ENCODE results near the gene EIF4E2. TPM values are rescaled to one million over a fixed set of nuclear protein-coding genes. Genes with fewer than 3 reads are reported as not detected.

EIF4E2 gene
- total RNA-seq, 2 experiments from 2014 or later, result 68.1 to 76.4 TPM

DNA sequence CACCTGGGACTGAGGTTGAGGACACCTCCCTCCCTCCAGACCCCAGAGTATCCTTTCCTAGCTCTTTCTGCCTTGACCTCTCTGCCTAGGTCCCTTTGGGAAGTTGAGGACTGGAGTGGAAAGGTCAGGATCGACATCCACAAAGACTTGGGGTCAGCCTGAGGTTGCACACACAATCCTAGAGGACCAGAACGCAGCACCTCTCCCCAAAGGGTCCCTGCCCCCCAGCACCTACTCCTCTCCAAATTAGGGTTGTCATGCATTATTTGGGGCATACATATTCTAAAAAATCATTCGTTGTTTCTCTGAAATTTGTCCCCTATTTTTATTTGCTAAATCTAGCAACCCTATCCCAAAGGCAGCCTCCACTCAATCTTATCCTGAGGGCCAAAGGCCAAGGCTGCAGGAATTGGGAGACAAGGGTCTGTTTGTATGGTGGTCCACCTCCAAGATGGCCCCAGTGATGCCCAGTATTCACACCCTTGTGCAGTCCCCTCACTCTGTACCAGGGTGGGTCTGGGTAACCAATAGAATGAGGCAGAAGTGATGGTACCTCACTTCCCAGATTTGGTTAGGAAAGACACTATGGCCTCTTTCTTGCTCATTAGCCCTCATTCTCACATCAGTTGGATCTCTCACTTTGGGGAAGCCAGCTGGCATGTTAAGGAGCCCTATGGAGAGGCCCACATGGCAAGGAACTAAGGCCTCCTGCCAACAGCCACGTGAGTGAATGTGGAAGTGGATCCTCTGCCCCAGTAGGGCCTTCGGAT is 14.5 kb upstream of the EIF4E2 start:
- Mint-ChIP-seq H3K27ac (no peak overlapping the region), H3K4me3 (no peak overlapping the region), H3K9me3 (peaks cover 8% of the 10 kb centered on the region), H3K36me3 (ENCODE audit: low read depth) (no peaks in the 10 kb centered on the region), H3K27me3 (peaks cover 5% of the 10 kb centered on the region), H3K4me1 (peaks cover 4% of the 10 kb centered on the region)
- no peak for DNase-seq
- ChIA-PET CTCF (no interaction called here), POLR2A (no interaction called here)

DNA sequence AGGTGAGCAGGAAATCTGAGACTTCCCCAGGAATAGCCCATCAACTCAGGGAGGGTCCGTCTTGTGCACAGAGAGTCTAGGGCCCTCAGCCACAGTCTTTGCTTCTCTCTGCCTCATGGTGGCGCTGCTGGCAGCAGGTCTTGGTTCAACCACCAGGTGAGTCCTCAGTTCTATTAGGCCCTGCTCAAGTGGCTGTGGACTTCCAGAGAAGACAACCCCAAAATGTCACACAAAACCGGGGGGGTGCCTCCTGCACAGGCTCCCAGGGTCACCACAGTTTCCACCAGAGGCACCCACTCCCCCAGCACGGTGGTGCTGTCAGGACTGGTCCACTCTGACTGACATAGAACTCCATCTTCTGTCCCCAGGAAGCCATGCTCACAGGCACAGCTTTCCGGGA is 13.4 kb upstream of the EIF4E2 start:
- Mint-ChIP-seq H3K27me3 (peaks cover 5% of the 10 kb centered on the region), H3K27ac (no peak overlapping the region), H3K36me3 (ENCODE audit: low read depth) (no peaks in the 10 kb centered on the region), H3K4me1 (peaks cover 4% of the 10 kb centered on the region), H3K9me3 (peaks cover 8% of the 10 kb centered on the region), H3K4me3 (no peak overlapping the region)
- CTCF ChIA-PET, result no interaction called here
- POLR2A ChIA-PET, result no interaction called here
- no peak for DNase-seq

DNA sequence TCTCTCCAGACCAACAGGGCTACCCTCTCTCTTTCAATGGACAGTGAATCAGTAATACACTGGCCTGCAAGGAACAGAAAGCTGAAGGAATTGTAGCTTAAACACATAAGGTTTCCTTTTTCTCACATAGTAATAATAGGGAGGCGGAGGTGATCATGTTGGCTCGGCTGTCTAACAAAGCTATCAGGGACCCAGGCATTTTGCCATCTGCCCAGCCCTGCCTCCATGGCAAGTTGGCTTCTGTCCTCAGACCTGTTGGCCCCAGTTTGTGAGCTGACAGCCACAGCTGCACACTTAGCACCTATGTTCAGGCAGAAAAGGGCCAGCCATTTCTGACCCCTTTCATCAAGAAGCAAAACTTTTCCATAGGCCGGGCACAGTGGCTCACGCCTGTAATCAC is 13.0 kb upstream of the EIF4E2 start:
- no peak for DNase-seq
- no peaks in the 10 kb centered on the region for H3K36me3 Mint-ChIP-seq (ENCODE audit: low read depth)
- peaks cover 4% of the 10 kb centered on the region for H3K4me1 Mint-ChIP-seq
- H3K9me3 Mint-ChIP-seq, result peaks cover 8% of the 10 kb centered on the region
- H3K4me3 Mint-ChIP-seq, result no peak overlapping the region
- peaks cover 5% of the 10 kb centered on the region for H3K27me3 Mint-ChIP-seq
- no peak overlapping the region for H3K27ac Mint-ChIP-seq
- ChIA-PET POLR2A (no interaction called here), CTCF (interaction anchor here (3.0 kb wide), 1 partner anchor 13 kb away, joined by 8 read pairs; the partner anchor contains the start of genes EIF4E2 and TIGD1)

DNA sequence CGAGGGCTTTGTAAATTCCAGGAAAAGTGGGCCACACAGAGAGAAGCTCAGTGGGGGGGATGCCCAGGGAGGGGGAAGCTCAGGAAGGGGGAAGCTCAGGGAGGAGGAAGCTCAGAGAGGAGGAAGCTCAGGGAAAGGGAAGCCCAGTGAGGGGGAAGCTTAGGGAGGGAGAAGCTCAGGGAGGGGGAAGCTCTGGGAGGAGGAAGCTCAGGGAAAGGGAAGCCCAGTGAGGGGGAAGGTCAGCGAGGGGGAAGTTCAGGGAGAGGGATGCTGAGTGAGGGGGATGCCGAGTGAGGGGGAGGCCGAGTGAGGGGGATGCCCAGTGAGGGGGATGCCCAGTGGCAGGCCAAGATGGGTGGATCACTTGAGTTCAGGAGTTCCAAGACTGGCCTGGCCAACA is 11.8 kb upstream of the EIF4E2 start:
- peaks cover 8% of the 10 kb centered on the region for H3K9me3 Mint-ChIP-seq
- H3K4me1 Mint-ChIP-seq, result peaks cover 4% of the 10 kb centered on the region
- no peak overlapping the region for H3K4me3 Mint-ChIP-seq
- CTCF ChIA-PET, result interaction anchor here (0.6 to 3.0 kb wide), 5 partner anchors 12 to 1501 kb away, joined by 3 to 8 read pairs (median 4); partner anchors contain the start of genes C2orf72, EIF4E2 and TIGD1
- POLR2A ChIA-PET, result no interaction called here
- H3K36me3 Mint-ChIP-seq (ENCODE audit: low read depth), result no peaks in the 10 kb centered on the region
- H3K27me3 Mint-ChIP-seq, result peaks cover 5% of the 10 kb centered on the region
- peak overlapping the region; percentile 58 for H3K27ac Mint-ChIP-seq
- no peak for DNase-seq

DNA sequence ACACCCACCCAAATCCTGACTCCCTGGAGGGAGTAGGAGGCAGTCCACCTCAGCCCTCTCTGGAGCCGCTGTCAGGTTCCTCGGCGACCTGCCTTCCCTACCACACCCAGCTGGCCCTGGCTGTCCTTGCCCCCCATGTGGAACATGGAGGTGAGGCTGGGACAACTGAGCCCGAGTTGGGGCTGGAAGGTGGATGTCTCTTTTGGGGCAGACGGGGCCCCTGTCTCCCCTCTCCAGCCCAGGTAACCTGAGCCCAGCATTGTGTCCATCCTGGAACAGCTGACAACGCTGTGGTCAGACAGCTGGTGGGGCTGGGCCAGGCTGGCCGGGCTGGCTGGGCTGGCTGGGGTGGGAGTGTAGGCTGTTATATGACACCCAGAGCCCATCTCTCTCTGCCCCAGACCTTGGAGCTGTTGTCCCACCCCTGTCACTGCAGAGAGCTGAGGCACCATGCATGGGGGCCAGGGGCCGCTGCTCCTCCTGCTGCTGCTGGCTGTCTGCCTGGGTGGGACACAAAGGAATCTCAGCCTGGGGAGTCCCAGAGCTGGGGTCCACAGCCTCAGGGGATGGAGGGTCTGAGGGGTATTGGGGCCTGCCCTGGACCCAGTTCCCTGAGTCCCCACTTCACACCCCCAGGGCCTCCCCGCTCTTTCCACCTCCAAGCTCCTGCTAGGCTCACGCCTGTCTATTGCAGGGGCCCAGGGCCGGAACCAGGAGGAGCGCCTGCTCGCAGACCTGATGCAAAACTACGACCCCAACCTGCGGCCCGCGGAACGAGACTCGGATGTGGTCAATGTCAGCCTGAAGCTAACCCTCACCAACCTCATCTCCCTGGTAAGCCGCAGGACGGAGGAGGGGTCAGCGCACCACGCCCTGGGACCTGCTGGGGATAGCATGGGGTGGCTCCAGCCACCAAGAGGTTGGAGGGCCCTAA is 10.9 kb upstream of the EIF4E2 start, which contains the start of gene CHRNG:
TSS of gene CHRNG (plus strand) at position 395 of the 934 bp plus-strand sequence. CDS start at position 451, 56 bp downstream.
- peaks cover 4% of the 10 kb centered on the region for H3K4me1 Mint-ChIP-seq
- CTCF ChIA-PET, result interaction anchor here (3.0 kb wide), 1 partner anchor 11 kb away, joined by 8 read pairs; the partner anchor contains the start of genes EIF4E2 and TIGD1

DNA sequence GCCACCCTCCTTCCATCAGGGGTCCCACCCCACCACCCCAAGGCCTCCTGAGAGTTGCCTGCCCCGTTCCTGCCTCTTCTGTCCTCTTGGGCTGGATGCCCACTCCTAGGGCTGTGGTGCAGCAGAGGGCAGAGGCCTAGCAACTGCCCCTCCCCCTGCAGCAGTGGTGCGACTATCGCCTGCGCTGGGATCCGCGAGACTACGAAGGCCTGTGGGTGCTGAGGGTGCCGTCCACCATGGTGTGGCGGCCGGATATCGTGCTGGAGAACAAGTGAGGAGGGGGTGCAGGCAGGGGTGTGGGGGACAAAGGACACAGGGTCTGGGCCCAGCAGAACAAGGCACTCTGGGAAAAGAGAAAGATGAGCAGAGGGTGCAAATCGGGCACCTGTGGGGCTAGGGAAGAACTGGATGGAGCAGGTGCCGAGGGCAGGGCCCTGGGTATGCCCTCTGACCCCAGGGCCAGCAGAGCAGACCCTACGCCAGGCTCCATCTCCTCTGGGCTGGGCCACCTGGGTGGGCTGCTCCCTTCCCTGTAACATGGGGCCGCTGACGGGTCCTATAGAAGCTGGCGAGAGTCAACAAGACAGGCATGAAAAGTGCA is 9.9 kb upstream of the EIF4E2 start:
- Mint-ChIP-seq H3K36me3 (ENCODE audit: low read depth) (peaks cover 2% of the 10 kb centered on the region), H3K4me1 (peaks cover 4% of the 10 kb centered on the region), H3K27me3 (peaks cover 5% of the 10 kb centered on the region), H3K9me3 (peaks cover 8% of the 10 kb centered on the region), H3K4me3 (no peak overlapping the region), H3K27ac (no peak overlapping the region)
- ChIA-PET POLR2A (no interaction called here), CTCF (interaction anchor here (3.0 kb wide), 1 partner anchor 10 kb away, joined by 8 read pairs; the partner anchor contains the start of genes EIF4E2 and TIGD1)
- DNase-seq, result no peak

More for the DNA sequence above, 10.9 kb upstream of the EIF4E2 start, which contains the start of gene CHRNG:
- no peak within 1 kb of the TSS for H3K27ac Mint-ChIP-seq
- peaks cover 5% of the 10 kb centered on the region for H3K27me3 Mint-ChIP-seq
- DNase-seq, result no peak
- H3K36me3 Mint-ChIP-seq (ENCODE audit: low read depth), result no peaks in the 10 kb centered on the region
- H3K4me3 Mint-ChIP-seq, result no peak within 1 kb of the TSS
- H3K9me3 Mint-ChIP-seq, result peaks cover 8% of the 10 kb centered on the region
- POLR2A ChIA-PET, result no interaction called here

DNA sequence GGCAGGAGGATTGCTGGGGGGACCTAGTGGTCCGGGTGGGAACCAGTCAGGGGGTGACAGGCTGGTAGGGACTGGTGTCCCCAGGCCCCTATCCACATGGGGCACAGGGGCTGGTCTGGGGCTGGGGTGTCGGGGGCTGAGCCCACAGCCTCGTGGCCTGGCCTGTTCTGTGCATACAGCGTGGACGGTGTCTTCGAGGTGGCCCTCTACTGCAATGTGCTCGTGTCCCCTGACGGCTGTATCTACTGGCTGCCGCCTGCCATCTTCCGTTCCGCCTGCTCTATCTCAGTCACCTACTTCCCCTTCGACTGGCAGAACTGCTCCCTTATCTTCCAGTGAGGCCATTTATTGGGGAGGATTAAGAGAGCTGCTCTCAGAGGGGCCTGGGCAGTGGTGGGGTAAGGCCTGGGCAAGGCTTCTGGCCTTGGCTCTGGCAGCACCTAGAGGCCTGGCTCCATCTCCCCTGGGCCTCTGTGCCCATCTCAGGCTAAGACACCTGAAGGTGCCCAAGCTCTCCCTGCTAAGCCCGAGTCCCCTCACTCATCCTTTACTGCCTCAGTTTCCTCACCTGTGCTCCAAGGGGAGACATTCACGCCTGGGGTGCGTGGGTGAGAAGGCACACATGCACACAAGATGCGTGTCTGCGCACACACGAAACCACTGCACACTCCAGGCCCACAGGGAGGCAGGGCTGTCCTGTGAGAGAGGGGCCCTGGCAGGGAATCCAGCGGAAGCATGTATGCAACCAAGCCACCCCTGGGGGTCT is 9.1 kb upstream of the EIF4E2 start:
- POLR2A ChIA-PET, result no interaction called here
- Mint-ChIP-seq H3K4me3 (no peak overlapping the region), H3K27ac (no peak overlapping the region), H3K36me3 (ENCODE audit: low read depth) (peaks cover 6% of the 10 kb centered on the region), H3K27me3 (peaks cover 5% of the 10 kb centered on the region), H3K9me3 (peaks cover 6% of the 10 kb centered on the region), H3K4me1 (peaks cover 10% of the 10 kb centered on the region)
- CTCF ChIA-PET, result no interaction called here
- DNase-seq, result no peak

DNA sequence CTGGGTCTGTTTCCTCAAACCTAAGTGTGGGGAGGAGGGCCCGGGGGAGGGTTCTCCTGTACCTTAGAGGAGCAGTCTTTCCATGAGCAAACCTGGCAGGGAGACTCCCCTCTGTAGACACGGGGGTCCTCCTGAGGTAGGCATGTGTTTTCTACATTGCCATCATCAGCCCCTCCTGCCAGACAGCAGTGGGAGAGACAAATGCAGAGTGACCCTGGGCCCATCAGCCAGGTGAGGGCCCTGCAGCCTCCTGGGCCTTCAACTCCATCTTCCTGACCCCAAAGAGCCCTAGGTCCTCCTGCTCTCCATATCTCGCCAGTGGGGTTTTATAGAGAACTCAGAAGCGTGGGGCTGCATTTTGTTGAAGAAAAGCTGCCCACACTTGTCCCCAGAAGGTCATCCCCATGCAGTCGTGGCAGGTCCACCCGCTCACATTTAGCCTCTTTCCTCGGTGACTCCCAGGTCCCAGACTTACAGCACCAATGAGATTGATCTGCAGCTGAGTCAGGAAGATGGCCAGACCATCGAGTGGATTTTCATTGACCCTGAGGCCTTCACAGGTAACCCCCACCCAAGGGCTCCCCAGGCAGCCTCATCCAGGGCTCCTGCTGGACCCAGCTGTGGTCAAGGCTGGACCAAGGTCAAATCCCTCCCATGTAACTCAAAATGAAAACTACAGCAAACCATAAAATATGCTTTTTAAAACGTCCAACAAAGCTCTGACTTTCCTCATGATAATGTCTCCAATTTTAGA is 8.4 kb upstream of the EIF4E2 start:
- H3K4me3 Mint-ChIP-seq, result no peak overlapping the region
- ChIA-PET POLR2A (no interaction called here), CTCF (no interaction called here)
- peaks cover 14% of the 10 kb centered on the region for H3K4me1 Mint-ChIP-seq
- H3K27ac Mint-ChIP-seq, result no peak overlapping the region
- DNase-seq, result no peak
- no peaks in the 10 kb centered on the region for H3K9me3 Mint-ChIP-seq
- H3K36me3 Mint-ChIP-seq (ENCODE audit: low read depth), result peaks cover 10% of the 10 kb centered on the region
- peaks cover 5% of the 10 kb centered on the region for H3K27me3 Mint-ChIP-seq

DNA sequence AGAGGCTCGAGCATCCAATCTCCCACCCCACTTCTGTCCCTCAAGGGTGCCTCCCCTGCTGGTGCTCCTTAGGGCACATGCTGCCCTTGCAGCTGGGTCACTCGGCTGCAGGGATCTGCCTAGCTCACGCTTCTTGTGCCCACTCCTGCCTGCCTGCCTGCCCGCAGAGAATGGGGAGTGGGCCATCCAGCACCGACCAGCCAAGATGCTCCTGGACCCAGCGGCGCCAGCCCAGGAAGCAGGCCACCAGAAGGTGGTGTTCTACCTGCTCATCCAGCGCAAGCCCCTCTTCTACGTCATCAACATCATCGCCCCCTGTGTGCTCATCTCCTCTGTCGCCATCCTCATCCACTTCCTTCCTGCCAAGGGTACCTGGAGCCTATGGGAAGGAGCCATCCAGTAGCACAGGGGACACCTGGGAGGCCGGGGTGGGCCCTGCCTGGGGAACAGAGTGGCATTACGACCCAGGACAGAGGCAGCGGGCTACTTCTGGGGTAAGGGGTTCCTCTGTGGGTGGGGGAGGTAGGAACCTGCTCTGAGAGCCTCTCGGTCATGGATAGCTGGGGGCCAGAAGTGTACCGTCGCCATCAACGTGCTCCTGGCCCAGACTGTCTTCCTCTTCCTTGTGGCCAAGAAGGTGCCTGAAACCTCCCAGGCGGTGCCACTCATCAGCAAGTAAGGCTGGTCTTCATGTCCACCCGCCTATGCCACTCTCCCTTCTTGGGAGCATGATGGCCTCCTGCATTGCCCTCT is 7.6 kb upstream of the EIF4E2 start:
- Mint-ChIP-seq H3K27ac (no peak overlapping the region), H3K9me3 (no peaks in the 10 kb centered on the region), H3K4me1 (peaks cover 21% of the 10 kb centered on the region), H3K4me3 (no peak overlapping the region), H3K36me3 (ENCODE audit: low read depth) (peaks cover 17% of the 10 kb centered on the region), H3K27me3 (peaks cover 5% of the 10 kb centered on the region)
- DNase-seq, result no peak
- ChIA-PET POLR2A (no interaction called here), CTCF (no interaction called here)

DNA sequence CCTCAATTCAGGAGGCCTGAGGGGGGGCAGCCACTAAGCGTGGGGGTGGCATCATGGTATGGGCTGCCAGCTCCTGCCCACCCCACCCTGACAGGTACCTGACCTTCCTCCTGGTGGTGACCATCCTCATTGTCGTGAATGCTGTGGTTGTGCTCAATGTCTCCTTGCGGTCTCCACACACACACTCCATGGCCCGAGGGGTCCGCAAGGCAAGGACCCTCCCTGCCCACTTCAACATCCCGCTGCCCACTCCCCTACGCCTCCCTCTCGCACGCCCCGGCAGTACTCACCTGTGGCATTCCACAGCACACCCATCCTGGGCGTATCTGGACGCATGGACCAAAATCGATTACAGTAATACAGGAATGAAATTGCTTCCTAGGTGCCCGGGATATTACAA is 7.0 kb upstream of the EIF4E2 start:
- Mint-ChIP-seq H3K4me3 (no peak overlapping the region), H3K36me3 (ENCODE audit: low read depth) (peaks cover 22% of the 10 kb centered on the region), H3K27ac (no peak overlapping the region), H3K4me1 (peaks cover 23% of the 10 kb centered on the region), H3K9me3 (peaks cover 2% of the 10 kb centered on the region), H3K27me3 (peaks cover under 1% of the 10 kb centered on the region)
- ChIA-PET POLR2A (no interaction called here), CTCF (no interaction called here)
- DNase-seq, result no peak

DNA sequence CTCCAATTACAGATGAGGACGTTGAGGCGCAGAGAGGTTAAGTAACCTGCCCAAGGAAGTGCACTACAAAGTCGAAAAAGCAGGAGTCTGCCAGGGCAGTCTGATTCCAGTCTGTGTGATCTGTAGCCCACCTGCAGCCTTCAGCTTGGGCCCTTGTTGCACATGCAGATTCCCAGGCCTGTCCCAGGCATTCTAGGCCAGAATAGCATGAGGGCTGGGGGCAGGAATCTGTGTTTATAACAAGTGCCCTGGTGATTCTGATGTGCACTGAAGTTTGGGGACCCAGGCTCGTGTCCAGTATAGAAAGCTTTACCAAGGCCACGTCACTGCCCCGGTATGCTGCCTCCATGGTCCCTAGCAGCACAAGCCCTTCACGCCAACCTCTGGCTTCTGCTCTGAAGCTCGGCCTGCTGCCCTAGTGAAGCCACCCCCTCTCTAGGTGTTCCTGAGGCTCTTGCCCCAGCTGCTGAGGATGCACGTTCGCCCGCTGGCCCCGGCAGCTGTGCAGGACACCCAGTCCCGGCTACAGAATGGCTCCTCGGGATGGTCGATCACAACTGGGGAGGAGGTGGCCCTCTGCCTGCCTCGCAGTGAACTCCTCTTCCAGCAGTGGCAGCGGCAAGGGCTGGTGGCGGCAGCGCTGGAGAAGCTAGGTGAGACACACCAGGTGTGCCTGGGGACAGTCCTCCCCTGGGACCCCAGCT is 6.4 kb upstream of the EIF4E2 start:
- Mint-ChIP-seq H3K27ac (no peak overlapping the region), H3K9me3 (peaks cover 4% of the 10 kb centered on the region), H3K4me1 (peaks cover 28% of the 10 kb centered on the region), H3K27me3 (no peaks in the 10 kb centered on the region), H3K4me3 (no peak overlapping the region), H3K36me3 (ENCODE audit: low read depth) (peaks cover 27% of the 10 kb centered on the region)
- ChIA-PET POLR2A (no interaction called here), CTCF (interaction anchor here (1.2 to 1.3 kb wide), 2 partner anchors 9 to 18 kb away, joined by 3 read pairs; partner anchors contain the start of gene CHRND)
- DNase-seq, result no peak

Data from activated CD4-positive, alpha-beta T cell treated with anti-CD3 and anti-CD28 coated beads, Interleukin-2, amount 10 ng/mL, durations not matched to agents 7 days and 5 days (primary cell).